Subcutaneous adipose tissue (tissue), 4 donors: ENCODE measurements around the gene FAF2. TPM values are rescaled to one million over a fixed set of nuclear protein-coding genes. Genes with fewer than 3 reads are reported as not detected.

Source experiments
- total RNA-seq, 4 donors: library from RNA; depleted of rRNA; stranded (reverse); fragments of >200 nt; gene quantifications; one replicate each; pipeline ENCODE4 v1.1.0, GENCODE V29; 2016
- TF ChIP-seq, protein P1 (sequence below): fragments of 450-650 bp; IDR thresholded peaks from one replicate; pipeline ENCODE4 v1.5.1; 2016; ENCODE audit warnings: low read depth, mild to moderate bottlenecking, control low read depth, antibody characterized with exemption, moderate library complexity

The FAF2 gene
- total RNA-seq, 4 donors from 2014 or later, result 21.9 to 32.3 (median 23.9) TPM

DNA sequence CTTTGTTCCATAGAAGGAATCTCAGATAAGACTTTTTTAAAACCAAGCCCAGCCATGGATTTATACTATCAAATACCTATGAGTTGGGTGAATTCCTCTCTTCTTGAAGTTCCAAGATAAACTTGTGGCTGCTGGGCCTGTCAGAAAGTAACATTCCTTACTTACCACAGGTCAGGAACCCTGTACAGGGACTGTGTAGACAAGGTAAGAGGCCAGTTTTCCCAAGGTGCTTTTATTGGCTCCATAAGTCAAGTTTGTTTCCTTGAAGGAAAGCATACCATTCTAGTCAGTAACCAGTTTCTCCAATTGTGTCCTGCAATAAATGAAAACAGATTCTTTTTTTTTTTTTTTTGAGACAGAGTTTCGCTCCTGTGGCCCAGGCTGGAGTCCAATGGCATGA, 23.0 kb upstream of the FAF2 start:
- TF ChIP-seq, protein P1, sequence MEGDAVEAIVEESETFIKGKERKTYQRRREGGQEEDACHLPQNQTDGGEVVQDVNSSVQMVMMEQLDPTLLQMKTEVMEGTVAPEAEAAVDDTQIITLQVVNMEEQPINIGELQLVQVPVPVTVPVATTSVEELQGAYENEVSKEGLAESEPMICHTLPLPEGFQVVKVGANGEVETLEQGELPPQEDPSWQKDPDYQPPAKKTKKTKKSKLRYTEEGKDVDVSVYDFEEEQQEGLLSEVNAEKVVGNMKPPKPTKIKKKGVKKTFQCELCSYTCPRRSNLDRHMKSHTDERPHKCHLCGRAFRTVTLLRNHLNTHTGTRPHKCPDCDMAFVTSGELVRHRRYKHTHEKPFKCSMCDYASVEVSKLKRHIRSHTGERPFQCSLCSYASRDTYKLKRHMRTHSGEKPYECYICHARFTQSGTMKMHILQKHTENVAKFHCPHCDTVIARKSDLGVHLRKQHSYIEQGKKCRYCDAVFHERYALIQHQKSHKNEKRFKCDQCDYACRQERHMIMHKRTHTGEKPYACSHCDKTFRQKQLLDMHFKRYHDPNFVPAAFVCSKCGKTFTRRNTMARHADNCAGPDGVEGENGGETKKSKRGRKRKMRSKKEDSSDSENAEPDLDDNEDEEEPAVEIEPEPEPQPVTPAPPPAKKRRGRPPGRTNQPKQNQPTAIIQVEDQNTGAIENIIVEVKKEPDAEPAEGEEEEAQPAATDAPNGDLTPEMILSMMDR, result no peak

DNA sequence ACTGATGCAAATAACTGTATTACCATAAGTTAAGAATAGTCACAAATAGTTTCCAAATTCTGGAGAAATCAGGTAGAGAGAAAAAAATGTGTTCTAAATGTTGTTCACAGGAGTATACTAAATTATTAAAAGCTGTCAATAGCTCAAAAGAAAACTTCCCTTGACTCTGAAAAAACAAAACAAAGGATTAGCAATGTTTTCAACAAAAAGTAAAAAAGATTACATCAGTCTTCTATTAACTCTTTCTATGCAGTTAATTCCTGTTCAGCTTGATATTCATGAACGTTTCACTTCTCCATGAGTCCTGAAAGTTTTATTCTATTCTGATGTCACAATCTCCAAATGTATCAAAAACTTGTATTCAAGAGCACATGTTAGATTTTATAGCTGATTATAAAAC, 22.4 kb upstream of the FAF2 start:
- TF ChIP-seq, protein P1, result no peak

GRCh38 chr5:176426876-176427275, 21.3 kb upstream of the FAF2 start:
- TF ChIP-seq, protein P1, result no peak

DNA sequence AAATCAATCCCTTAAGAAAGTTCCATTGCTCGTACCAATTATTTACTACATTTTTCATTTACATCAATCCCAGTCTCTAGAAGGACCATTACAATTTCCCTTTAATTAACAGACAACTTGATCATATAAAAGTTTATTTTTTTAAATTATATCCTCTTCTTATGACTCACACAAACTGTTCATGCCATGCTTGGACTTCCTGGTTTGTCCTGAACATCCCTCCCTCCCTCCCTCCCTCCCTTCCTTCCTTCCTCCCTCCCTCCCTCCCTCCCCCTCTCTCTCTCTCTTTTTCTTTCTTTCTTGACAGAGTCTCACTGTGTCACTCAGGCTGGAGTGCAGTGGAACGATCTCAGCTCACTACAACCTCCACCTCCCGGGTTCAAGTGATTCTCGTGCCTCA, 20.2 kb upstream of the FAF2 start:
- TF ChIP-seq, protein P1, result no peak

DNA sequence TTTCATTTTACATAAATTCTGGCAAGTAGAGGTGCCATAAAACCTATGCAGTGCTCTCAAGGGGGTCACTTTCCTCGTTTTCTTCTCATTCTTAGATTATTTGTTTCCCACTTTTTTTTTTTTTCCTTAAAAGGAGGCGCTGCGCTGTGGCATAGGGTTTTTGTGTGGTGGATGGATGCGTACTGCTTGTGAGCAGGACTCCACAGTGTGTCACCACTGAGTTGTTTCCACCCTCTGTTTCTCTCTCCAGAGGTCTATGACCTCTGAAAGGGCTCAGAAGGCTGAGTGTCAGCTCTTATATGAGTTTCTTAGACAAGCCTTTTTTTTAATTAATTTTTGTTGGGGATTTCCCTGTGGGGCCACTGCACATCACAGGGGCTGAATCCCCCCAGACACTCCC, 18.2 kb upstream of the FAF2 start:
- TF ChIP-seq, protein P1, result no peak

DNA sequence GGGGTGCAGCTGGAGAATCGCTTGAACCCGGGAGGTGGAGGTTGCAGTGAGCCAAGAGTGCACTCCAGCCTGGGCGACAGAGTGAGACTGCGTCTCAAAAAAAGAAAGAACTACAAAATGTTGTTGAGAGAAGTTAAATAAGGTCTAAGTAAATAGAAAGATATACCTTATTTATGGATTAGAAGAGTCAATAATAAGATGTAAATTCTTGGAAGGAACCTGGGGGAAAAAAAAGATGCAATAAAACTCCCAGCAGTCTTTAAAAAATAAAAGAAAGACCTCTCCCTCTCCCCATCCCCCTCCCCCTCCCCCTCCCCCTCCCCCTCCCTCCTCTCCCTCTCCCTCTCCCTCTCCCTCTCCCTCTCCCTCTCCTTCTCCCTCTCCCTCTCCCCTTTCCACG, 15.5 kb upstream of the FAF2 start:
- TF ChIP-seq, protein P1, result no peak

DNA sequence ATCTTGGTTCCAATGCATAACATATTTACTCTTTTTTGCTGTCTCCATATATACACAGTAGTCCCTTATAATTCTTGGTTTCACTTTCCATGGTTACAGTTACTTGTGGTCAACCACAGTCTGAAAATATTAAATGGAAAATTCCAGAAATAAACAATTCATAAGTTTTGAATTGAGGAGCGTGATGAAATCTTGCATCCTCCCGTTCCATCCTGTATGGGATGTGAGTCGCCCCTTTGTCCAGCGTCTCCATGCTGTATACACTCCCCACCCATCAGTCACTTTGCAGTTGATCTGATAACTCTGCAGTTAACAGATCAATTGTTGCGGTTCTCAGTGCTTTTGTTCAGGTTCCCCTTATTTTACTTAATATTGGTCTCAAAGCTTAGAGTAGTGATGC, 11.5 kb upstream of the FAF2 start:
- TF ChIP-seq, protein P1, result no peak
